ENCODE measurements around the gene CALU. TPM values are rescaled to one million over a fixed set of nuclear protein-coding genes. Genes with fewer than 3 reads are reported as not detected.

Gene CALU
- total RNA-seq, 2 donors from 2014 or later: 32.2 to 32.4 TPM

Other genes with a start within 250 kb of the CALU start
- 1 to 10 TPM; 2.6 to 2.7 TPM for gene GARIN1A, start 67.1 kb upstream of the CALU start, total RNA-seq
- not detected for gene OPN1SW, start 36.4 kb downstream of the CALU start, total RNA-seq
- 1 to 10 TPM; 4.6 to 7.4 TPM for gene CCDC136, start 52.6 kb downstream of the CALU start, total RNA-seq
- gene FLNC, start 91.0 kb downstream of the CALU start, total RNA-seq: under 1 TPM; 0.02 to 0.07 TPM
- 10 to 100 TPM; 68.3 to 73.3 TPM for gene ATP6V1F, start 123.5 kb downstream of the CALU start, total RNA-seq
- gene KCP, start 171.3 kb downstream of the CALU start, total RNA-seq: under 1 TPM in 1 of 2 donors, not detected in 1; 0.21 TPM
- 10 to 100 TPM; 23.1 to 30.3 TPM for gene IRF5, start 198.6 kb downstream of the CALU start, total RNA-seq

Measured in activated T-cell treated with anti-CD3 and anti-CD28 coated beads, Interleukin-2, amount 50 U/mL, for 72 hours (primary cell).